ENCODE results near the gene C11orf68.

C11orf68 gene

GRCh38 chr11:65870307-65870658 is 48.6 kb downstream of the C11orf68 start:
- DNase-seq = no peak

- no peak for DNase-seq
Measured at GRCh38 chr11:65869643-65870306, 49.1 kb downstream of the C11orf68 start.

- no peak for DNase-seq
Measured at GRCh38 chr11:65868907-65869306, 50.0 kb downstream of the C11orf68 start.

- no peak for DNase-seq
Measured at GRCh38 chr11:65868076-65868667, 50.7 kb downstream of the C11orf68 start.

- DNase-seq = no peak
Measured at GRCh38 chr11:65867284-65868071, 51.4 kb downstream of the C11orf68 start.
